ENCODE measurements around the gene UBTD1.
"Not testable (repeated sequence)": the region's sequence is repeated elsewhere in the genome, so short reads cannot be mapped to it uniquely, and the experiment has no call there.

UBTD1 gene

GRCh38 chr10:97567891-97568290 lies 69.2 kb downstream of the UBTD1 start:
- DNase-seq: no peak

- no peak for DNase-seq
Measured at GRCh38 chr10:97570146-97570788, 71.5 kb downstream of the UBTD1 start.

DNA sequence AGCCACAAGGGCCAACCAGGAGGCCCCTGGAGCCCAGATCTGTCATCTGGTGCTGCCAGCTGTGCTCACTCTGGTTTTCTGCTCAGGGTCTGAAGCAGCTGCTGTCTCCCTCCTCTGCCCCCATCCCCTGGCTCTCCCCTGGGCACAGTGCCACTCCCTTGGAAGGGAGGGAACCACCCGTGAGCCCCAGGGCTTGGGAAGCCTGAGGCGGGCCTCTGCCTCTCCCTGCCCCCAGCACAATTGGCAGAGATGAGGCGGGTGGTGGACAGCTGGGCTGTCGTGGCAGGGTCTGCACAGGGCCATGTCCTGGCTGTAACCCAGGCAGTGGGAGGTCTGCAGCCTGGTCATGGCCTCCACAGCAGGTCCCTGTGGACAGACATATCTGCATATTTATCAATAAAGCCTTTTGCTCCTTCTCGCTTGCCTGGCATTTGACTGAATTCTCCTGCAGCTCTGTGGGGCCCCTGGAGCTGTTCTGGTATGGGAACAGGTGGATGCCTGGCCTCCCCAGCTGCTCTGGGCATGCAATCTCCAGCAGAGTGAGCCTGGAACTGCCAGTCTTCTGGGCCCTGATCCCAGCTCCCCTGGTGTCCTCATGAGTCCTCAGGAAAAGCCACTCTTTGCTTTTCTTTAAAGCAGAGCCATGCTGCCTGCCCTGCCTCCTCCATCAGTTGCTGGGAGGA lies 72.2 kb downstream of the UBTD1 start:
- DNase-seq: no peak

GRCh38 chr10:97571622-97572021 lies 72.9 kb downstream of the UBTD1 start:
- no peak for DNase-seq

- DNase-seq: peak; percentile 55
Measured at GRCh38 chr10:97572214-97572989, 73.7 kb downstream of the UBTD1 start, which contains the start of gene ANKRD2. TSS of gene ANKRD2 (plus strand) at chr10:97572779. CDS start at chr10:97572789, 10 bp downstream.

DNA sequence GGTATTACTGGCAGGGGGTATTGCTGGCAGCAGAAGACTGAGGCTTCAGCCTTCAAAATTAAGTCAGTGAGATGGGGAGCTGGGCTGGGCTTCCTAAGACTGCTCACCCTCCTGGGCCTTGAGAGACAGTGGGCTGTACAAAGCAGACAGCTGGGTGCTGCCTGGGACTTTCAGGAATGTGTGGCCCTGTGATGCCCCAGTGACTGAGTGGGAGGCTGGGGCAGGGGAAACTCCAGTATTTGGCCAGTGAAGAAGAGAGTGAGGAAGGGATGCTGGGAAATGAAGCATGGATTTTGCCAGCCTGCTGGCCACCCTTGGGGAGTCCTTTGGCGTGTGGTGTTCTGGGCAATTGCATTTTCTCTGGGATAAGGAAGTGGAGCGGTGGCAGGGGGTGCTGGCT lies 74.3 kb downstream of the UBTD1 start:
- DNase-seq: no peak

DNA sequence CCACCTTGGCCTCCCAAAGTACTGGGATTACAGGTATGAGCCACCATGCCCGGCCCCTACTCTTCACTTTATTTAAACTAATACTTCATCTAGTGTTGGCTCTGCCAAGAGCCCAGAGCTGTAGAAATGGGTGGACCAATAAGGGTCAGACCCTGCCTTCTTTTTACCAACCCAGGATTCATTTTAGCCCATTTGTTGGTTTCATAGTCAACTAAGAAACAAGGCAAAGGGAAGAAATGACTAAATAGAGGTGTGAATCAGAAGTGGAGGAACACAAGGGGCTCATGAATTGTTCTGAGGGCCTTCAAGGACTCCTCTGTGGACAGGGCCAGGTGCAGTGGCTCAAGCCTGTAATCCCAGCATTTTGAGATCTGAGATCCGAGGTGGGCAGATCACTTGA lies 74.9 kb downstream of the UBTD1 start:
- DNase-seq: no peak

DNA sequence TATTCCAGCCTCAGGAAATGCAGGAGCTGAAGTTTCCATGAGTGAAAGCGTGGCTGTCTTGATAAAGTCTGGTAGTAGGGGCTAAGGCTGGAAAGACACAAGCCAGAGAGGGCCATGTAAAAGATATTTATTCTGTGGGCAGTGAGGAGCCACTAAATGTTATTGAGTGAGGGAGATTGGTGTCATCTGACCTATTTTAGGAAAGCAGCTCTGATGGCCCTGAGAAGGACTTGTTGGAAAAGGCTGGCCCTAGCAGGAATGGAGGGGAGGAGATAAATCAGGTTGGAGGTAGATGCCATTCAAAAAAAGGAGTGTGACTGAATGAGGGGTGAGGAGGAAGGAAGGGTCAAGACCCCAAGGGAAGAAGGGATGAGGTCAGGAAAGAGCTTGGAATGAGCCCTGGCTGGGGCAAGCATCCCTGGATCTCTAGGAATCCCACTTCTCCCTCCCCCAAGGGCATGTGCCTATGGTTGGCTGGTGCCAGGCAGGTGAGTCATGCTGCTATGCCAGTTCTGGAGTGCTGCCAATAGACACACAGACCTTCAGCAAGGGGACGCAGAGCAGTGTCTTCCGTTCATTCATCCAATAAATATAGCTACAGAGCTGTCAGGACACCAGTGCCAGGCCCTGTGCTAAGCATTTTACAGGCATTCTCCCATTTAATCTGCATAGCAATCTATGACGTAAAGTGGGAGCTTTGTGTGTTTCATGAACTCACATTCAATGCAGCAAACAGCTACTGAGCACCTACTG lies 75.8 kb downstream of the UBTD1 start:
- DNase-seq: no peak

DNA sequence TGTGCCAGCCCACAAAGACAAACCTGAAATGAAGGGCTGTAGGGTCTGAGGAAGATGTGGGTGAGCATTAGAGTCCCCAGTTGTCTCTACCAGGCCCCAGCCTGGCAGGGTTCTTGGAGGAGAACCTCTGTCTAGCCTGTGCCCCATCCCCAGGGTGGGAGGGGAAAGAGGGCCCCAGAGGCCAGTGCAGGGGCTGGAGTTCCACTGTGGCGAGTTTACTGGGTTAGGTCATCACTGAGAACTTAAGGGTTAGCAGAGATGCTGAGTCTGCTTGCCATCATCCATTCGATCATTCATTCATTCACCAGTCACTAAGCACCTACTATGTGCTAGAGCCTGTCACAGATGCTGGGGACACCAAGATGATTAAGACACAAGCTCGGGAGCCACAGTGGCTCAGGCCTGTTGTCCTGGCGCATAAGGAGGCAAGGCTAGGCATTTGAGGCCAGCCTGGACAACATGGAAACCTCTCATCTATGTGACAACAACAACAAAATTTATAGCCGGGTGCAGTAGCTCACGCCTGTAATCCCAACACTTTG lies 76.5 kb downstream of the UBTD1 start:
- no peak for DNase-seq

GRCh38 chr10:97576487-97576886 lies 77.8 kb downstream of the UBTD1 start:
- DNase-seq: not testable (repeated sequence)

GRCh38 chr10:97577701-97578100 lies 79.0 kb downstream of the UBTD1 start:
- DNase-seq: no peak

DNA sequence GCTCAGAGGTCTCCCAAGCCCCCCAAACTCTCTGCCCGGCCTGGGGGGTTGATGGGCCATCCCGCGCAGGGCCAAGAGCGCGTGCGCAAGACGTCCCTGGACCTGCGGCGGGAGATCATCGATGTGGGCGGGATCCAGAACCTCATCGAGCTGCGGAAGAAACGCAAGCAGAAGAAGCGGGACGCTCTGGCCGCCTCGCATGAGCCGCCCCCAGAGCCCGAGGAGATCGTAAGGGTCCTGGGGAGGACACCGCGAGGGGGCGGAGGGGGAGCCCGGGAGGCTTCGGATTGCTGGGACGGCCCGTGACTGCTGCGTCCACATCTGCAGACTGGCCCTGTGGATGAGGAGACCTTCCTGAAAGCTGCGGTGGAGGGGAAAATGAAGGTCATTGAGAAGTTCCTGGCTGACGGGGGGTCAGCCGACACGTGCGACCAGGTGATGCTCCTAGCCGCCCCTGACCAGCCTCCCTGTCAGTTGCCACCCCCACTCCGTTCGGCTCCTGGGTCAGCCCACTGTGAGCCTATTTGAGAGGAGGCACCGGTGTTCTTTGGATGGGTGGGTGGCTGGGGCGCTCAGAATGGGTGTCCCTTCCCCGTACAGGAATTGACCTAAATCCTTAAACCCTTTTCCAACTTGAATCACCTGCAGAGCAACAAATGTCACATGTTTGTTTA lies 79.6 kb downstream of the UBTD1 start:
- DNase-seq: no peak

DNA sequence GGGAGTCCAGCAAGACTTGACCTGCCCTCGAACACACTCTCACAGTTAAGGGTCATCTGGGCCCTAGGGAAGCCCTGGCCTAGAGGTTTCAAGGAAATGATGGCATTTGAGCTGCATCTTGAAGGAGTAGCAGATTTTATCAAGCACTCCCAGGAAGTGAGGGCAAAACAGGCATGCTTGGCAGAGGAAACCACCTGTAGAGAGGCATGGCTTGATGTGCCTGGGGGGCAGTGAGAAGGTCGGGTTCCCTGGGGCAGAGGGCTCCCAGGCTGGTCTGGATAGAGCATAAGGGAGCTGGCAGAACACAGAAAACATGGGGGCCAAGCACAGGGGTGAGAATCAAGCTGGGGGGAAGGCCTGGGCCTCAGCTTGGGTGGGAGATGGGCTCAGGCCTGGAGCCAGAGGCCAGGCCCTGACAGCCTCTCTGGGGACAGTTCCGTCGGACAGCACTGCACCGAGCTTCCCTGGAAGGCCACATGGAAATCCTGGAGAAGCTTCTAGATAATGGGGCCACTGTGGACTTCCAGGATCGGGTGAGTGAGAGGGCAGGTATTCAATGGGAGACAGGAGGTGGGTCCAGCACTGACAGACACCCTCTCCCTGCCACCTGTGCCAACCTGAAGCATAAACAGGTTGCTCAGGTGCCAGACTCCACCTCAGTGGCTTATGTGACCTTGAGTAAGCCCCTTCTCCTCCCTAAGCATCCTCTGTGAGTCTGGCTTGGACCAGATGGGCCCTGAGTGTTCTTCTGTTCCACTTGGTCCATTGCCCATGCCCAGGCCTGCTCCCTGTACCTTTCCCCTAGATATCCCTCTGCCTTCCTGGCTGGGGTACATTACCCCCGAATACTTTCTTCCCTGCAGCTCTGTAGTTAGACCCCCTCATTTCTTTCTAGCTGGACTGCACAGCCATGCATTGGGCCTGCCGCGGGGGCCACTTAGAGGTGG lies 82.0 kb downstream of the UBTD1 start:
- no peak for DNase-seq

DNA sequence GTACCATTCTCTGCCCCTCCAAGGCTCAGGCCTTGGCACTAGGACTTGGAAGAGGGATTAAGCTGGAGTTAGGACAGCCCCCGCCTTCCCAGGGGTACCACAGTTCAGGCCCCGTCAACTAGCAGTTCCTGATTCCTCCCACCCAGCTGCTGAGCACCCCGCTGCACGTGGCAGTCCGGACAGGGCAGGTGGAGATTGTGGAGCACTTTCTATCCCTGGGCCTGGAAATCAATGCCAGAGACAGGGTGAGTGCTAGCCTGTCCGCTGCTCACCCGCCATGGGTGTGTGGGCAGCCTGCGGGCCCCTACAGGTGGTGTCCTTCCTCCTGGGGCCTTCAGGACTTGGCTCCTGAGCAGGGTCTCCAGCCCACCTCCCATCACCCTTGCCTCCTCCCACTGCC lies 83.4 kb downstream of the UBTD1 start:
- DNase-seq: no peak

DNA sequence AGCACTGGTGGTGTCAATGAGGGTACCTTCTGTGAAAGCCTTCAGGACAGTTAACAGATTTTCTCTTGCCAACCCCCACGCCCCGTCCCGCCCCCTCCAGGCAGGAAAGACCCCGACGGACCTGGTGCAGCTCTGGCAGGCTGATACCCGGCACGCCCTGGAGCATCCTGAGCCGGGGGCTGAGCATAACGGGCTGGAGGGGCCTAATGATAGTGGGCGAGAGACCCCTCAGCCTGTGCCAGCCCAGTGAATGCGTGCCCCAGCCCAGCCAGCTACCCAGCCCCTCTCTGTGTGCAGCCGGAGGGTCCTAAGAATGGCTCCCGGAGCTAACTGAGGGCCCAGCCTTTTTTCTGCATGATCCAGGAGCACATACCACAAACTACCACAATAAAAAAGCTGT lies 84.8 kb downstream of the UBTD1 start:
- no peak for DNase-seq

DNA sequence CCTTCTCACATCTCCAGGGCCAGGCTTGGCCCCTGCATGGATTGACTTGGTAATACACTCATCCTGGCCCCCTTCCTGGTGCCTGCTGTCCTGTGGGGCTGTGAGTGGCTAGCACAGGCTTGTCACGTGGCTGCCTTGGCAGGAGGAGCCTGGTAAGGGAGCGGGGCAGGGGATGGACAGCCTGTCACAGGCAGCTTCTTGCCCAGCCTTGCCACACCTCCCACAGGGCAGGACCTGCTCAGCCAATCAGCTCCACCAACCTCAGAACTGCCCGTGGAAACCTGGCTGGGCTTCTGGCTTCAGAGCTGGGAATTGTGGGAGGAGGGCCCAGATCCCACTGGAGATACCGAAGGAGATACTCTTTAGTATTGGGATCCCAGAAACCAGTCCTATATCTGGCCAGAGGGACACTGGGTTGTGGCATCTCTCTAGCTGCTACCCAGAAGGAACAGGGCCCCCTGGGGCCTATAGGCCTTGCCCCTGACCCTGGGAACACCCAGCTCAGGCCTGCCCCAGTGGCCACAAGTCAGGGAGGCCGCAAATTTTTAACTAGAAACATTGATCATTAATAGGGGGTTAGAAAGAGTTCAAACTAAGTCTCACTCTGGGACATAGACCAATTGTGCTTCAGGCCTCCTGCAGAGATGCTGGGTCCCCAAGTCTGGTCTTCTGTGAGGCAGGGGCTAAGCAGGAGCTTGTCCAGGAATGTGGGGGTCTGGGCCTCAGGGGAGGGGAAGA lies 85.5 kb downstream of the UBTD1 start, which contains the start of gene HOGA1:
Gene HOGA1, plus strand, starts transcription at position 330 of the 738 bp plus-strand sequence. Its CDS starts 315 bp downstream, at position 645.
- no peak for DNase-seq

DNA sequence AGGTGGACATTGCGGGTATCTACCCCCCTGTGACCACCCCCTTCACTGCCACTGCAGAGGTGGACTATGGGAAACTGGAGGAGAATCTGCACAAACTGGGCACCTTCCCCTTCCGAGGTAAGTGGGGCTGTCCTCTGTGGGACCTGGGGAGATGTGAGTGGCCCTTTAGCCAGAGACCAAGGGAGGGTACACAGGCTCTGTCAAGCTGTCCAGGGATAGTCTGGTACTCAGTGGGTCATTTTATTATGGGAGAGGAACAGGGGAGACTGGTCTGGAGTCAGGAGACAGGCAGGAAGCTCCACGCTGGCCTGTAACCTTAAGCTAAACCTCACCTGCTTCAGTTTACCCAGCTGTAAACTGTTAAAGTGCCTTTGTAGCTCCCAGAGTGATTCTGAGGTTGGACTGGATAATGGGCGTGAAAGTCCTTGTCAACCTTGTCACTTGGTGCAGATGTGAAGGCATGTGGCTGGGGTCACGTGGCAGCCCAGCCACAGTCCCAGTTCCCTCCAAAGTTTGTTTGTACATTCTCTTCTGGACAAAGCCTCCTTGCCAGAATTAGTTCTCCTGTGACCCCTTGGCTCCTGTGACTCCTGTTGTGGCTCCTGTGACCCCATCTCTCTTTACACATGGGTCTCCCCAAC lies 86.2 kb downstream of the UBTD1 start:
- no peak for DNase-seq

GRCh38 chr10:97585439-97585811 lies 86.7 kb downstream of the UBTD1 start:
- no peak for DNase-seq

DNA sequence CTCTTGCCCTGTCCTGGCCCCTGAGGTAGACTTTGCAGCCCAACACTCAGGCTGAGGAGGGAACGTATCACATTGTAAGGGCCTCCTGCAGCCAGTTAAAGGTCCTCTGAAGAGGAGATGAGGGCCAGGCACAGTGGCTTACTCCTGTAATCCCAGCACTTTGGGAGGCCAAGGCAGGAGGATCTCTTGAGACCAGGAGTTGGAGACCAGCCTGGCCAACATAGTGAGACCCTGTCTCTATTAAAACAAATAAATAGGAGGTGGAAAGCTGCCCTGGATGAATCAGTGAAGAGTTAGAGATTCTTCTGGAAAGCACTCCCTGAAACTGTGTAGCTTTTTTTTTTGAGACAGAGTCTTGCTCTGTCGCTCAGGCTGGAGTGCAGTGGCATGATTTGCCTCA lies 88.5 kb downstream of the UBTD1 start:
- DNase-seq: no peak

DNA sequence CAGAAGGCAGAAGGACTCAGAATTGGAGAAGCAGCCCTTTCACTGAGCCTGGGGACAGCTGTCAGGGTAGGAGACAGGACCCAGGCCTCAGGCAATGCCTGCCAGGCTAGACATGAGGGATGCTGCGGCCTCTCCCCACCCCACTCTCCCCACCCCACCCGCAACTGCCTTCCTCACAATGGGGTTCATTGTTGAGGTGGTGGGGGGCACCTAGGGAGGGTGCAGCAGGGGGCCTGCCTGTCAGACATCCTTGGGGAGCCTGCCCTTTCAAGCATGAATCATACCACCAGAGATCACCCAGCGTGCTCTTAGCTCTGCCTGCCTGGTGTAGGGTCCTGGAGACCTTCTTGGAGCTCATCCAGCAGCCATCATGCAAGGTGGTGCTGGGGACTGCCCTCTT lies 90.8 kb downstream of the UBTD1 start, which contains the start of gene C10orf62:
Gene C10orf62, plus strand, starts transcription at position 243 of the 400 bp plus-strand sequence. CDS start 177 bp downstream, outside the sequence.
- DNase-seq: no peak

Data from CD4-positive, alpha-beta T cell treated with Interleukin-15 for 1 hour (primary cell).